Measurements from ENCODE around the gene GLT1D1.

DNA sequence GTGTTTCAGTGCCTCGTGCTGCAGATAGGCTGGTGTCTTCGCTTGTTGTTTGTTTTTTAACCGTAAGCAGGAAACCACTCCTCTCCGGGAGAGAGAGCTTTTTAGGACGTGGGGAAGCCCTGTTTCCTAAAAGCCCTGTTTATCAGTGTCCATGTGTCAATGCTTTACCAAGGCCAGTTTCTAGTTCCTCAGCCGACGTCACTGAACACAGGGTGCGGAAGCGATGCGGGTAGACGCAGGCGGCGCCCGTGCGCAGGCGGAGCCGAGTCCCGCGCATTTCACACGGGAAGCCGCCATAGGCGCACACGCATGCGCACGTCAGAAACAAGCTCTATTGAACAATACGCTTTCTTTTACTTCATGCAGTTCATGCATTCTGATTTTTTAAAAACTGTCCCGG, 79.8 kb downstream of the GLT1D1 start:
- no peak for TF ChIP-seq POLR2A (IDR thresholded peaks at IDR 0.05; ENCODE audit: low read depth, low read length)
- no peak for TF ChIP-seq POU2F2 (IDR thresholded peaks at IDR 0.05; ENCODE audit: low read depth, low read length)
- no peak for TF ChIP-seq POLR2AphosphoS5 (IDR thresholded peaks at IDR 0.05; ENCODE audit: low read depth, low read length)
- no peak for TF ChIP-seq SPI1 (IDR thresholded peaks at IDR 0.05; ENCODE audit: low read depth, low read length)
- no peak for TF ChIP-seq TAF1 (IDR thresholded peaks at IDR 0.05; ENCODE audit: low read depth, low read length)

All from GM12891 (cell line).